HG03097 (cell line): ENCODE results near the gene BRD1.

Experiments
- ATAC-seq: cut with Tn5 transposase; IDR thresholded peaks from one replicate; pipeline ENCODE4 v1.9.1; 2021; ENCODE audit not compliant: unreplicated experiment, low FRiP score

The BRD1 gene

DNA sequence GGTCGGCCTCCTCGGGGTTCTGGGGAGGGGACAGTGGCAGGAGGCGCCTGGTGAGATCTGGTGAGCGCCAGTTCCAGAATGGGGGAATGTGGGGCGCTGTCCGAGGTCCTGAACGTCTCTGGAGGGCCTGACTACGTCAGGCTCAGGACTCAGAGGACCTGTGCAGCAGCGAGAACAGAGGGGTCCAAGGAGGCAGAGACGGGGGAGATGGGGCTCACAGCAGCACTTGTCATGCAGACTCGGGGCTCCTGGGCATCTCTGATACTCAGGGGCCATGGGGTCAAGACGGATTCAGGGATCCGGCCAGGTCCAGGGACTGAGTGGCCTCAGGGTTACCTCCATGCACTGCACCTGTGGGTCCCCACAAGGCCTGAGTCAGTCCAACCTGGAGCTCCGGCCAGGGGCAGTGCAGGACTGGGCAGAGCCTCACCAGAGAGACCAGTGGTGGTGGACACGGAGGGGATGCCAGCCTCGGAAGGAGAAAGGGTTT lies 92.2 kb downstream of the BRD1 start:
- no peak for ATAC-seq

DNA sequence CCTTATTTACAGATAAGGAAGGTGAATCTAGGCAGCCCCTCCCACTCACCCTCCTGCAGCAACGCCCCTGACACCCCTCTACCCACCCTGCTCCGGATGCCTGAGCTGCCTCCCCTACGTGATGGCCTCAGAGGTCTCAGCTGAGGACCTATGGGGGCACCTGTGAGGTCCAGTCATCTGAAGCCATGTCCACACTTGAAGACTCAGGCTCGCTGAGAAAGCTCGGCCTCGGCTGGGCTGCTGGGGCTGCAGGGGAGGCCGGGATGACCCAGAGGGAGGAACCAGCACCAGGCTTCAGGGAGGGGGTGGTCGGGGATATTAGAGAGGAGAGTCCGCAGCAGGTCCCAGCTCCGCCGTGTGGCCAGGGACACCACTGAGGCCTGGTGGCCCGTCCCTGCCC lies 92.8 kb downstream of the BRD1 start:
- ATAC-seq = no peak

DNA sequence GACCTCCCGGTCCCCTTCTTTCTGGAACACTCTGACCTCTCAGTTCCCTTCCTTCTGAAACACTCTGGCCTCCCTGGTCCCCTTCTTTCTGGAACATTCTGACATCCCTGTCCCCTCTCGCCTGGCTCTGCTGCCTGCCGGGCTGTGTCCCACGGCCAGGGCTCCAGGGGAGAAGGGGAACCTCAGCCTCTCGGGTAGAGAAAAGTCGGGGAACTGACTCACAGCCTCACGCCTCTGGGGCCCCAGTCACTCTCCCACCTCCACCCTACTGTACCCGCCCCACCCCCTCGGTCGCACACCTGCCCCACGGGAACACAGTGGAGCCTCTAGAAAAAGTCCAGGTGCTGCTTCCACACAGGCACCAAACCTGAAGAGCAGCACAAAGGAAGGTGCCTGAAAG lies 93.3 kb downstream of the BRD1 start:
- no peak for ATAC-seq

DNA sequence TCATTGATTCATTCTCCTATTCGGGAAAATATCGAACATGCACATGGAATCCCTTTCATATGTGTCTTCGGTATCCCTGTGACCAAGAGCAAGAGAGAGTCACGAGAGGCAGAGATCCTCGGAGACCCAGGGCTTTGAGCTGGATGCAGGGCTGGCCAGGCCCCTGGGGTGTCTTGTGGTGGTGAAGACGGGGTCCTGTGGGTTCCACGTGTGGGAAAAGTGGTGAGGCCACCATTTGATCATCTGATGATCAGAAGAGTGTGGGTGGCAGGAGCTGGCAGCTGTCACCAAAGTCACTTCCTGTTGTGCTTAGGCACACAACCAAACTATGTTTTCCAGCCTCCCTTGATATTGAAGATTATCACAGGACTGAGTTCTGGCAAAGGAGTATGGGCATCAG lies 94.0 kb downstream of the BRD1 start:
- ATAC-seq = no peak

DNA sequence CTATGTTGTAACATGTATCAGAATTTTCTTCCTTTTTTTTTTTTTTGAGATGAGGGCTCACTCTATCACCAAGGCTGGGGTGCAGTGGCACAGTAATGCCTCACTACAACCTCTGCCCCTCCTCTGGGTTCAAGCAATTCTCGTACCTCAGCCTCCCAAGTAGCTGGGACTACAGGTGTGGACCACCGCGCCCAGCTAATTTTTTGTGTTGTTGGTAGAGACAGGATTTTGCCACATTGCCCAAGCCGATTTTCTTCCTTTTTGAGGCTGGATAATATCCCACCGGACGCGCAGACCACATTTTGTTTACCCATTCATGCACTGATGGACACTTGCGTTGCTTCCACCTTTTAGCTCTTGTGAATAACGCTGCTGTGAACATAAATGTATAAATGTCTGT lies 97.0 kb downstream of the BRD1 start:
- ATAC-seq = no peak

DNA sequence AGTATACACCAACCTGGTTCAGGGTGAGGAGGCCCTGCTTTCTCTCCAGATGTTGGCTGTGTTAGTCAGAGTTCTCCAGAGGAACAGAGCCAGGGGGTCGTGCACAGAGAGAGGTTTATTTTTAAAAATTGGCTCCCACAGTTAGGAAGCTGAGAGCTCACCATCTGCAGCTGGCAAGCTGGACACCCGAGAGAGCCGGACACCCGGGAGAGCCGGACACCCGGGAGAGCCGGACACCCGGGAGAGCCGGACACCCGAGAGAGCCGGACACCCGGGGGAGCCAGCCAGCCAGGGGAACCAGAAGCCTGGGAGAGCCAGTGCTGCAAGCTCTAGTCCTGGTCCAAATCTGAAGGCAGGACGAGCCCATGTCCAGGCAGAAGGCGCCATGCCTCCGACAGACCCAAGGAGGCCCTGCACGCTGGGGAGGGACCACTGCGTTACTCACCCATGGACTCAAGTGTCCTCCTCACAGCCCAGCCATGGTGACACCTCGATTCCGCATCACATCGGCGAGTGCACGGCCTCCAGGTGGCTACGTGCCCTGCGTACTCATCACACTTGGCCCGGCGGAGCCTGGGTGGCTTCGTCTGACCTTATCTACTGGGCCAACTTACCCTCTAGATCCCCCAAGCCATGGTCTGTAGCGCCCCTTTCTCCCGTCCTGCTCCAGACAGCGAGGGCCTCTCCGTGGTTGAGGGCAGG lies 99.0 kb downstream of the BRD1 start:
- ATAC-seq = no peak

DNA sequence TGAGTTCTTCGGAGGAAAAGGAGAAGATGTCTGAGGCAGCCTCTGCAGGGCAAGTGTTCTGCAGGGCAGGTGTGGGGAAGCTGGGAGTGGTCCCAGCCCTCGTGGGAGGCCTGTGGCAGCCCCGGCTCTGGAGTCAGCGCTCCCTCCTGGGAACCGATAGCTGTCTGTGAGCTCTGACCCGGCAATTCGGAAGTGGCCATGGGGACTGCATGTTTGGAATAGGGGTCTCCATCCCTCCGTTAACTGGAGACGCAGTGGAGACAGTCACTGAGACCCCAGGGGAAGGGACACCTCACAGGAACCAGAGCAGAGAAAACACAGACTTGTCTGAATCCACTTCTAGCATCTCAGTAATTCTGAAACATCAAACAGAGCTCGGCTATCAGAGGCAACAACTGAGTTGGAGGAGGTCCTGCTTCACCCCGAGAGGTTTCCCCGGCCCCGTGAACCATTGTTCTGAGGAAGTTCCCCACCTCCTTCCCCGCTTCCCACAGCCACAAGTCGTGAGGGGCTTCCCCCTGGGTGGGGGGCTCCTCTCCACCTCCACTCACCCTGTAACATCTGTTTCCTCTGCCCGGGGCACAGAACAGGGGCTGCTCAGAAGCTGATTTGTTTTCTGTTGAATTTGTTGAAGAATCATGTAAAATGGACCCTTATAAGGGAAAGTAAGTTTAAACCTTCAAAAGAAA lies 99.6 kb downstream of the BRD1 start:
- ATAC-seq = no peak

DNA sequence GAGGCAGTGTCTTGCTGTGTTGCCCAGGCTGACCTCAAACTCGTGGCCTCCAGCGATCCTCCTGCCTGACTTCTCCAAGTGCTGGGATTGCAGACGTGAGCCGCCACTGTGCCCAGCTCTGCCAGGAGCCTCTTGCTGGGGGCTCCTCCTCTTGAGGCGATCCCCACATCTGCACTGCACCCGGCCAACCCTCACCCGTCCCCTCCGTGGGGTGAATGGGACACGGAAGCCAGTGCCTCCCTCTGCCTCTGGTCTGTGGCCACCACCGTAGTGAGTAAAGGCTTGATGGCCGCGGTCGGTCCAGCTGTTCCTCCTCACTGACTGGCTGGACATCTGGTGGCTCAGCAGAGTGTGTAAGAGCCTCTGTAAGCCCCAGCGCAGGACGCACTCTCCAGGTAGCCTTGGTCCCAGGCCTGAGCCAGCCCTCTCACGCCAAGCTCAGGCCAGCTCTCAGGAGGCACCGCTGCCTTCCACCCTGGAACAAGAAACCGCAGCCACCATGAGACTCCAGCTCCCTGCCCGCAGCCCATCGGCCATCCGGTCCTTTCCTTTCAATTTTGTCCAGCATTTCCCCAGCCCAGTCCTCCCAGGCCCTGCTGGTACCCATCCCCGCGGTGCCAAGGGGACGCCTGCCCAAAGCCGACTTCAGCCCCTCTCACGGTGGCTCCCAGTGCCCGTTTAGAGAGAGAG lies 100.3 kb downstream of the BRD1 start:
- no peak for ATAC-seq

DNA sequence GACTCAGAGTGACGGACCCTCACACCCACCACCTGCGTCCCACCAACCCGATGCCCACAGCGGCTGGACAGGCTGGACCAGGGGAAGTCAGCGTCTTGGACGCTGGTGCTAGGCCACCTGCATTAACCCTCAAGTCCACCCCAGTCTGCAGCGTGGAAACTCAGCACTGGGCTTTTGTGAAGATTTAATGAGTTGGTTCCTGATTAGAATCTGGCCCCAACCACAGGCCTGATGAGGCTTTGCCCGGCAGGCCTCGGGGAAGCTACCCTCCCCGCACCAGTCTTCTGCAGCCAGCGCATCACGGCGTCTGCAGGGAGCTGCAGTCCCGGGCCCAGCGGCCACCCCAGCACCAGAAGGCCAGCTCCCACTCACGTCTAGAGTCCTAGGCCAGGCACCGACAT lies 101.0 kb downstream of the BRD1 start:
- ATAC-seq = no peak

DNA sequence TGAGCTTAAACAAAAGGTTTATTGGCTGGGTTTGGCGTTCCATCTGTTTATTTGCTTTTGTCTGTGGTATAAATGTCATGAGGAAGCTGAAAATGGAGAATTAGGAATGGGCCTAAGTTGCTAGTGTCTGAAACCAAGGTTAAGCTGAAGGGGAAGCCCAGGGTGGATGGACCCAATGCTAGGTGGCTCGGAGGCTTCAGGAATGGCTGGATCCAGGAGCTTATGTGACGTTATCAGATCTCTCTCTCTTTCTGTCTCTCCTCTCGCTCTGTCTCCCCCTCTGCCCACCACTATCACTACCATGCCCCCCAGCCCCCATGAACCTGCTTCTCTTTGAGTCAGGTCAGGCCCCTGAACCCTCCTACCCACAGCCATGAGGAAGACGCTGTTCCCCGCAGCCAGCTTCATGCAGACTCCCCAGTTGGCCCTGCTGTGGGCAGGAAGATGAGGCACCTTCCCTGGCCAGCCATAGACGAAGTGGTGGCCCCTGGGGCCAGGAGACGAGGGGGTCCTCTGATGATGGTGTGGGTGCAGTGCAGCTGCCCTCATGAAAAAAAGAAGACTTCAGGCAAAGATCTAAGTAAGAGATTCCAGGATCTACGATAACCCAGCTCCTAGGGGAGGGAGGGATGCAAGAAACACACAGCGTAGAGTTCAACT lies 101.5 kb downstream of the BRD1 start:
- no peak for ATAC-seq

DNA sequence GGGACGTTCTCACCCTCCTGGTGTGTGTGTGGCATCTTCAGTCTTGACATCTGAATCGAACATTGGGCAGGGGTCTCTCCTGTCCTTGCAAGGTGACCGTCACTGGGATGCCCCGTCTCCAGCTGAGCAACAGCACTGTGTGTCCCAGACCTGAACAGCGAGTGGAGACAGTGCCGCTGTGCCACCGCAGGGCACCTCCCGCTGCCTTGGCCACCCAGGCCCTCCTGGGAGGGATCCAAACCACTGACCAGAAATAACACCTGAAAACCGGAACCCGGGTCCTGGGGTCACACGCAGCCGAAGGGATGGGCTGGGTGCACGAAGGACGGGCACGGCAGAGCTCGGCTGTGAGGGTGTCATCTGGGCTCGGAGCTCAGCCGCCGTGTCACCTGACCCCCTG lies 102.2 kb downstream of the BRD1 start:
- ATAC-seq = no peak

DNA sequence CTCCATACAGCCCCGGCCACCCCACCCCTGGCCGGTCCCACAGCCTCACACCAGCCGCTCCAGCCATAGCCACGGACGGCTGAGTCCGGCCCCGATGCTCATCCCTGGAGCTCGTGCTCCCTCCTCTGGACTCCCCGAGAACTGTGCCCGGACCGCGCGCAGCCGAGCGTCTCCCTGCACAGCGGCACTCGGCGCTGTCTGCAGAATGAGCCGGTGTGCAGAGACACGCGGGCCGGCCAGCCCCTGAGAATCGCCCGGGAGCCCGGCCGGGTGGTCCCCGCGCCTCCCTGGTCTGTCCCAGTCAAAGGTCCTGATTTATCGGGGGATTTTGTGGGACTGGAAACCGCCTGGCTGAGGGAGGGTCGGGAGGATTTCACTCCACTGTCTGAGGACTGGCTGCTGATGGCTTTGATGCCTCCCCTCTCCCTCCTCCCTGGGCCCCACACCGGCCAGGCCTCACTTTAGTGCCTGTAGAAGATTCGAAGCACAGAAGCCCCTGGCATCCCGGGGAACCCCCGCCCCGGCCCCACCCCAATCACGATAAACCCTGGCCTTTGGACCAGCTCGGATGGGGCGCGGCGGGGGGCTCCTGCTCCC lies 102.7 kb downstream of the BRD1 start:
- no peak for ATAC-seq

DNA sequence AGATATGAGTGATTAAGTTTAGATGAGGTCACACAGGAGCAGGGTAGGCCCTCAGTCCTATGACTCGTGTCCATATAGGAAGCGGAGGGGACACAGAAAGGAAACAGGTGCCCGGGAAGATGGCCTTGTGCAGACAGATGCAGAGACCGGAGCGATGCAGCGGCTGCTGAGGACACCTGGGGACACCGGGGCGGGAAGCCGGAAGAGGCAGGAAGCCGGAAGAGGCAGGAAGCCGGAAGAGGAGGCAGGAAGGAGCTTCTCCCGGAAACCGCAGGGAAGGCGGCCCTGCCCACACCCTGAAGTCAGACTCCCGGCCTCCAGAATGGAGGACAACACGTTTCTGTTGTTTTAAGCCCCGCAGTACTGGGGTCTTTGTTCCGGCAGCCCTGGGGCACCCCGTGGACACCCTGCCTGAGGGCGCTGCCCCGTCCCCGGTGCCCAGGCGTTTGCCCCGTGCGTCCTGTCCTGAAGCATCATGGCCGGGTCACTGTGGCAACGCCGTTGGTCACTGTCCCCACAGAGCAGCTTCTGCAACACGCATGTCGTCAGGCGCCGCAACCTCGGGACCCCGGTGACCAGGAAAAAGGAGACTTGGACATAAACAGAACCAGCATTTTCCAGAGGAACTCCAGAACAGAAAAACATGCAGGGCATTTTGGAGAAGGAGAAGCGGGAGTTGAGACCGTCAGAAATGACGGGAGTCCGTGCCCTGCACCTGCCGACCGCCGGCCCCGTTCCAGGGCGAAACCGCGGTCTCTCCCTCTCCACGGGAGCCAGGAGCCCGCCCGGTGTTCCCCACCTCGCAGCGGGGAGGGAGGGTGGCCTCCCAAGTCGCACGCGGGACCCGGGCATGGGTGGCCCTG lies 103.4 kb downstream of the BRD1 start:
- ATAC-seq = no peak

DNA sequence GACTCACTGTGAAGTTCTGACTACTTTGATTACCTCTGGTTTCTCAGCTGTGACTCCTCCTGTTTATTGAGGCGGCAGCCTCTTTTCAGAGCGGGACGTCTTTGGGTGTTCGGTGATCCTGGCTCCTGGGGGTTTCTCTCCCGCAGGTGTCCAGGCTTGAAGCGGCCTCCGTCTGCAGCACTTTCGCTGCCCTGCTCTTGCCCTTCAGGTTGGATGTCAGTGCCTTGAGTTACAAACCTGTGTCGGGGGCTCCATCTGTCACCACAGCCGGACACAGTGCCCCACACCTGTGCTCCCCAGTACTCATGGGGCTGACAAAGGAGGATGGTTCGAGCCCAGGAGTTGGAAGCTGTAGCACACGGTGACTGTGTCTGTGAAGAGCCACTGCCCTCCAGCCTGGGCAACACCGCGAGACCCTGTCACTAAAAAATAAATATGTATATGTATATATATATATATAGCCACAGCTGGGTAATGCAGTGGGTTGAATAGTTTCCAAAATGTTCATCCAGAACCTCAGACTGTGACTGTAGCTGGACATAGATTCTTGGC lies 104.1 kb downstream of the BRD1 start:
- no peak for ATAC-seq
